Activated CD8-positive, alpha-beta memory T cell treated with anti-CD3 and anti-CD28 coated beads, Interleukin-2, amount 50 U/mL, for 24 hours (primary cell): ENCODE measurements around the gene BRD3OS.

Experiments used
- DNase-seq: peaks from one replicate; pipeline ENCODE4 v3.0.0-alpha.2; 2020; ENCODE audit errors: extremely low read depth

The BRD3OS gene

GRCh38 chr9:134004881-134005280, 20.4 kb upstream of the BRD3OS start:
- no peak for DNase-seq

DNA sequence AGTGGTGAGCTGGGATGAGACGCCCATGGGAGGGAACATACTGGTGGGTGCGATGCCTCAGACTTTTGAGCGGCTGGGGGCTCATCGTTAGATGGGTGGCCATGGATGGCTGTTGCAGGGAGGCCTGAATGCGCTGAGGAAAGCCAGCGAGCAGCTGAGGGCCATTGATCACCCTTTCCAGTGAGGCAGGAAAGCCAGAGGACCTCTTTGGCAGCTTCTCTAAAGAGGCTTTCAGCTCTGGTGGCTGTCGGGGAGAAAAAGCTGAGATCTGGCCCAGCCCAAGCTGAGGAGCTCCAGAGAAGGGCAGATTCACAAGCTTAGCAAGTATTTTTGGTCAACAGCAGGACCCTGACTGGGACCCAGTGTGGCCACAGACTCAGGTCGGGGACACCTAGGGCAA, 19.9 kb upstream of the BRD3OS start:
- no peak for DNase-seq

- no peak for DNase-seq
Observed at GRCh38 chr9:134007150-134007549, 18.1 kb upstream of the BRD3OS start.

DNA sequence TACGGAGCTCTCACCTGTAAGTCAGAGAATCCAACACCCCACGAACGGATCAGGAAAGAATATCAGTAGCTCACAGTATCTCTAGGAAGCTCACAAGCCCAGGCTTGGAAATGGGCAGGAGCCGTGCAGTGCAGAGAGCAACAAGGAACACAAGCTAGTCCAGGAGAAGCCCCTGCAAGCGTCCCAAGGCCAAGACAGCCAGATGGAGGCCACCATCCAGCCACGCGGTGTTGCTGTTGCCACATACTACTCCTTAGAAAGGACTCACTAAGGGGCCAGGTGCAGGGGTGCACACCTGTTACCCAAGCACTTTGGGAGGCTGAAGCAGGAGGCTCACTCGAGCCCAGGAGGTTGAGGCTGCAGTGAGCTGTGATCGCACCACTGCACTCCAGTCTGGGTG, 17.7 kb upstream of the BRD3OS start:
- DNase-seq, result no peak

- DNase-seq, result no peak
Observed at GRCh38 chr9:134010310-134011173, 14.7 kb upstream of the BRD3OS start.

- DNase-seq, result no peak
Observed at GRCh38 chr9:134011401-134011800, 13.9 kb upstream of the BRD3OS start.

DNA sequence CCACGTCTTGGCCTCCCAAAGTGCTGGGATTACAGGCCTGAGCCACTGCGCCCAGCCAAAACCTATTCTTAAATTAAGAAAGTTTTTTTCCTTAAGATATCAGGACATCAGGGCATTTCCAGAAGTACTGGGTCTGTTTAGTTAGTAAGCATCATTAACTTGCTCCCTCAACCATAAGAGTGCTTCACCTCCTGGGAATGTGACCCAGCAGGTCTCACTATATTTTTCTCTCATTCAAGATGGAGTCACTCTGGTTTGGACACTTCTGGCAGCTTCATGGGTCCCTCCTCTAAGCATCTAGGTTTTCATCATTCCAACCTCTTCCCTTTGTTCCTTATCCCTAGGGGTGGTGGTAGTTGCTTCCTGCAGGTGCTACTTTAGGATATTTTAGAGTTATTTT, 10.3 kb upstream of the BRD3OS start:
- no peak for DNase-seq

DNA sequence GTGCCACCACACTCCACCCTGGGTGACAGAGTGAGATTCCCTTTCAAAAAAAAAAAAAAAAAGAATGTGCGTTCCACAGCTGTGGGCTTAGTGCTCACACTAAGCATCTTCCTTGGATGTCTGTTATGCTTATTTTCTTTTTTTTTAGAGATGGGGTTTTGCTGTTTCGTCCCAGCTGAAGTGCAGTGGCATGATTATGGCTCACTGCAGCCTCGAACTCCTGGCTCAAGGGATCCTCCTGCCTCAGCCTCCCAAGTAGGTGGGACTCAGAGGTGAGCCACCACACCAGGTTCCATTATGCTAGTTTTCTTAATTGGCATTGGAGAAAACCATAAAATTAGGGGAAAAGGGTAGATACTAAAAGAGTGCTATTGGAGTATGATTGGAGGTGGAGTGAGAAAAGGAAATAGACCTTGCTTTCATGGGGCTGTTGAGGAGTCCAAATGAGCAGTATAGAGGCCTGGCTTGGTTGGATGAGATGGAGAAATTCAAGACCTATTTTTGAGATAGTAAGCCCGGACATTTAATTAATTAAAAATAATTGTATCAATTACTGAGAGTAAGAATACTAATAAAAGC, 978 bp upstream of the BRD3OS start:
- no peak for DNase-seq

- no peak for DNase-seq
Observed at GRCh38 chr9:134025606-134026541, 593 bp downstream of the BRD3OS start.

DNA sequence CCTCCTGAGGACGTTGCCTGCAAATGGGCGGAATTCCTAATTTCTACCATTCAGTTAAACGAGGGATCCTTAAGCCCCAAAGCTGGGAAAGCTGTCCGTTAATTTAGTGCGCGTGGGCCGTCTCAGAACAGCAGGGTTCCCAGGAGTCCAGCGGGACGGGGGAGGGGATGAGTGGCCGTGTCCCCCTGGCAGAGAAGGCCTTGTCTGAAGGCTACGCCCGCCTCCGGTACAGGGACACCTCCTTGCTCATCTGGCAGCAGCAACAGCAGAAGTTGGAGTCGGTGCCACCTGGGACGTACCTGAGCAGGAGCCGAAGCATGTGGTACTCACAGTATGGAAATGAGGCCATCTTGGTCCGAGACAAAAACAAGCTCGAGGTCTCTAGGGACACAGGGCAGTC, 1.3 kb downstream of the BRD3OS start:
- no peak for DNase-seq

DNA sequence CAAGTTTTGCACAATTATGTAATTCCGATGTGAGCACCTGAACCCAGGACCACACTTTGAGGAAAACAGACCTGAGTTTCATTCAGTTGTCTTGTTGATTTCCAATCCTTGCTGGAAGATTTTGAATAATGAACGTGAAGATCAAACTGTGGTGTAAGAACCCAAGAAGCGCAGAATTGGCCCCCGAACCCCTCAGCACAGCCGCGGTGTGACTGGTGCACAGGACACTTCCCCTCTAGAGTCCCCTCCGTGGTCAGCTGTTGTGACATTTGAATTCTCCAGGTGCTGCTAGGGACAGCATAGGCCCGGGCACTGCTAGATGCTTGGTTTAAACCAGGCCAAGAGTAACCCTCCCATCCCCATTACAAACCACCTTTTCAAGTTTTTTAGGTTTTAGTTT, 1.7 kb downstream of the BRD3OS start:
- DNase-seq, result no peak

GRCh38 chr9:134027561-134027960, 2.3 kb downstream of the BRD3OS start:
- DNase-seq, result no peak

DNA sequence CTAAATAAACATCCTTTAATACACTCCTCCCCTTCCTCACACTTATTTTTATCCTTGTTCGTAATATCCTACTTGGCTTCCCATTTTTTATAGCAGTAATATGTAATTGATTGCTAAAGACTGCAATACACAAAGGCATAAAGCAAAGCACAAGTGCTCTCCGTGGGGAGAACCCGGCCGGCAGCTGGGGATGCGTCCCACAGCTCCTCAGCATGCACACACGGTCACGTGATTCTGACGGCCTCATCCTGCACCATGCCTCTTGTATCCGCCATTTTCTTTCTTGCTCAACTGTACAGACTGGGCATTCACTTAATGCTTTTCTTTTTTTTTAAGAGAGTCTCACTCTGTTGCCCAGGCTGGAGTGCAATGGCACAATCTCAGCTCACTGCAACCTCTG, 2.8 kb downstream of the BRD3OS start:
- DNase-seq, result no peak

DNA sequence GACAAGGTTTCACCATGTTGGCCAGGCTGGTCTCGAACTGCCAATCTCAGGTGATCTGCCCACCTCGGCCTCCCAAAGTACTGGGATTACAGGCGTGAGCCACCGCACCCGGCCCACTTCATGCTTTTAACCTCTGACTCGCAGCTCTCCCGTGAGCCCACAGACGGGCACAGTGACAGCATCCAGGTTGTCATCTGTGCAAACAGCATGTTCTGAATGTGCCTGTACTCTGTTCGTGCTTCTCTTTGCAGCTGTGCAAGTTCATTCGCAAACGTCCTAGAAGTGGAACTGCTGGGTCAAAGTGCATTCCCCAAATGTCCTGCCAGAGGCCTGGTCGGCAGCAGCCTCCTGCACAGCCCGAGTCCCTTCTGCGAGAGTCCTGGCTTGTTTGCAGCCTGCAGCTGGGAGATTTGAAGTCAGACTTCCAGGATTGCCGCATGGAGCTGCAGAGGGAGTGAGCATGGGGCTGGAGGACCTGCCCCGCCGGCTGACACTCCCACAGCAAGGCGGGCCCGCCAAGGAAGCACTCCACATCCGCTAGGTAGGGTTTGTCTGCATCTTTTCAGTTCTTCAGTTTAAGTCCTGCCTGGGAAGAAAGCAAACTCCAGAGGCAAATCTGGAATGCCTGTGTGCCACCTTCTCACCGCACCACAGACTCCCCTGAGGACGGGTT, 3.4 kb downstream of the BRD3OS start:
- DNase-seq, result no peak

DNA sequence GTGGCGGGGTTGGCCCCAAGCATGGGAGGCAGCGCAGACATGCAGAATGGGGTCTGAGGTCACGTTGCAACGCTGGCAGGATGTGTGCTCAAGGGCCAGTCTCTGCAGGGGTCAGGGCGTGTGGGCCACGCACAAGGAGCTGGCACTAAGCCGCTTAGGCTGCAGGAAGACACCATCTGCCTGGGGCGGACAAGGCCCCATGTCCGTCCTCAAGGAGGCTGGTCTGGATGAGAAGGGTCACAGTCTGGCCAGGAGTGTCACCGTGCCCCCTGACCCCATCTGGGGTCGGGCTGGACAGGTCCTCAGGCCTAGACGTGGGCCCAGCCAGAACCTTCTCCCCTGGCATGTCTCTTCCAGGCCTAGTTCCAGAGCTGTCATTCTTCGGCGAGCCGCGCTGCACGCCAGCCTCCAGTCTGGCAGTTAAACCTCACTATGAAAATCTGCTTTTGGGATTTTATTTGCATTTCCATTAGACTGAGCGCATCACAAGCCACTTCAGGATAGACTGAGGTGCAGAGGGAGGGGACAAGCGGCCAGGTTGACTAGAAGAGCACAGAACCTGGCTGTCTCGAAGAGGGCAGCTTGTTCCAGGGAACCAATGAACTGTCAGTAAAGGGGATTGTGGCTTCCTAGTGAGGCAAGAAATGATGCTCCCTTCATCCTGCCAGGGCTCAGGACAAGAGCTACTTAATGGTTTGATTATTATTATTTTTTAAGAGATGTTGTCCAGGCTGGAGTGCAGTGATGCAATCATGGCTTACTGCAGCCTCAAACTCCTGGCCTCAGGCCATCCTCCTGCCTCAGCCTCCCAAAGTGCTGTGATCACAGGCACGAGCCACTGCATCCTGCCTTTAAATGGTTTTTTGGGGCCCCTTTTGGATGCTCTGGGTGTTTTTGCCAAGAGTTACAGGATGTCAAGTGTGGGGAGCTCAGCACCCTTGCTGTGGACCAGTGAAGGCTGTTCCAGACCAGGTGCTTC, 4.3 kb downstream of the BRD3OS start:
- no peak for DNase-seq

GRCh38 chr9:134030821-134031470, 5.7 kb downstream of the BRD3OS start:
- DNase-seq, result no peak

DNA sequence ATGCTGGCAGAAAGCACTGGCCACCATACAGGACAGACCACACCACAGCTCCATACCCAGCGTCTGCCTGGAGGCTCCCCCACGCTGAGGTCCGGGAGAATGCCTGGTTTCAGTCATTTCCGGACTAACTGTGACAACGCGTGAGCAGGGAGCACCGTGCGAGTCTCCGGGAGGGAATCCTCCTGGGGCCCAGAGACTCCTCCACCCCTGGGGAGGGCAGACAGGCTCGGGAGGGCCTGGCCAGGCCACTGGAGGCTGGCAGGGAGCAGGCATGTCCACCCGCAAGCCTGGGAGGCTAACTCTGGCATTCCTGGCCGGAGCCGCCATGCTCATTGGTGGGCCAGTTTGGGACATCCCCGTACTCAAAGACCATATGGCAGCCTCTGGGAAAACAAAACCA, 6.5 kb downstream of the BRD3OS start:
- no peak for DNase-seq

GRCh38 chr9:134032456-134033222, 7.4 kb downstream of the BRD3OS start:
- DNase-seq, result no peak

- no peak for DNase-seq
Observed at GRCh38 chr9:134033516-134034214, 8.4 kb downstream of the BRD3OS start.
